Loucy (cell line): Measurements from ENCODE around the gene MTCH1.

Source experiments
- H2AFZ ChIP-seq: fragments of 200-600 bp; sonication (generic); 2 replicates; pipeline ENCODE4 v1.6.0; 2016; ENCODE audit warnings: antibody characterized with exemption, mild to moderate bottlenecking, low read length, moderate library complexity
- H3F3A ChIP-seq: fragments of 200-600 bp; 2 replicates; pipeline ENCODE4 v1.6.0; 2016; ENCODE audit warnings: antibody characterized with exemption, low read depth, mild to moderate bottlenecking
- H3K27me3 ChIP-seq: fragments of 200-600 bp; sonication (generic); 2 replicates; pipeline ENCODE4 v1.6.1; 2014; ENCODE audit warnings: low read length, mild to moderate bottlenecking; ENCODE audit not compliant: insufficient read depth, poor library complexity, severe bottlenecking
- H3K36me3 ChIP-seq: fragments of 200-600 bp; sonication (generic); 2 replicates; pipeline ENCODE4 v1.6.1; 2016; ENCODE audit warnings: low read length; ENCODE audit not compliant: insufficient read depth
- H3K4me1 ChIP-seq: fragments of 200-600 bp; sonication (generic); 2 replicates; pipeline ENCODE4 v1.5.1; 2014; ENCODE audit warnings: low read length, mild to moderate bottlenecking; ENCODE audit not compliant: insufficient read depth, poor library complexity, severe bottlenecking
- H3K4me2 ChIP-seq: fragments of 200-600 bp; sonication (generic); 2 replicates; pipeline ENCODE4 v1.6.0; 2014; ENCODE audit warnings: antibody characterized with exemption, low read length, low read depth, mild to moderate bottlenecking; ENCODE audit not compliant: poor library complexity, severe bottlenecking
- H3K4me3 ChIP-seq: fragments of 200-600 bp; sonication (generic); 2 replicates; pipeline ENCODE4 v1.5.1; 2014; ENCODE audit warnings: low read length, mild to moderate bottlenecking, mixed read lengths; ENCODE audit not compliant: poor library complexity, severe bottlenecking
- H3K79me2 ChIP-seq: fragments of 200-600 bp; sonication (generic); 2 replicates; pipeline ENCODE4 v1.6.1; 2014; ENCODE audit warnings: low read length; ENCODE audit not compliant: insufficient read depth
- H3K9ac ChIP-seq: fragments of 200-600 bp; sonication (generic); 2 replicates; pipeline ENCODE4 v1.6.0; 2014; ENCODE audit warnings: mild to moderate bottlenecking, low read depth, low read length, moderate library complexity; ENCODE audit not compliant: poor library complexity, severe bottlenecking
- H3K9me2 ChIP-seq: fragments of 200-600 bp; sonication (generic); replicated peaks from 2 replicates; pipeline ENCODE4 v1.6.1; 2016; ENCODE audit warnings: low read depth, low read length, mixed read lengths
- H3K9me3 ChIP-seq: fragments of 200-600 bp; sonication (generic); 2 replicates; pipeline ENCODE4 v1.6.1; 2014; ENCODE audit warnings: mild to moderate bottlenecking, antibody characterized with exemption, low read length, low read depth; ENCODE audit not compliant: insufficient read depth
- H4K20me1 ChIP-seq: fragments of 200-600 bp; sonication (generic); 2 replicates; pipeline ENCODE4 v1.6.0; 2014; ENCODE audit warnings: antibody characterized with exemption, low read length, mild to moderate bottlenecking; ENCODE audit not compliant: insufficient read depth, poor library complexity, severe bottlenecking
- CTCF ChIP-seq: fragments of 200-600 bp; sonication (generic); conservative IDR thresholded peaks from 2 replicates; pipeline ENCODE4 v1.5.1; 2014; ENCODE audit warnings: mild to moderate bottlenecking, antibody characterized with exemption, low read length
- EZH2phosphoT487 ChIP-seq: fragments of 200-600 bp; IDR thresholded peaks from 2 replicates; pipeline ENCODE4 v1.6.1; 2018; ENCODE audit warnings: antibody characterized with exemption, mild to moderate bottlenecking, moderate library complexity, borderline replicate concordance

Gene MTCH1

GRCh38 chr6:37014667-37015066 is 28.7 kb upstream of the MTCH1 start:
- TF ChIP-seq EZH2phosphoT487, result no peak
- TF ChIP-seq CTCF, result no peak
- Histone ChIP-seq H3F3A (no peaks in the 10 kb centered on the region), H3K4me1 (peaks cover 7% of the 10 kb centered on the region), H3K79me2 (no peaks in the 10 kb centered on the region), H3K27me3 (no peaks in the 10 kb centered on the region), H3K4me2 (no peak overlapping the region), H3K9me3 (no peaks in the 10 kb centered on the region), H3K4me3 (no peak overlapping the region), H3K36me3 (no peaks in the 10 kb centered on the region), H4K20me1 (no peaks in the 10 kb centered on the region), H3K9ac (no peak overlapping the region), H3K9me2 (no peaks in the 10 kb centered on the region), H2AFZ (no peak overlapping the region)

GRCh38 chr6:37013516-37014491 is 27.8 kb upstream of the MTCH1 start:
- Histone ChIP-seq H3F3A (no peaks in the 10 kb centered on the region), H3K4me1 (peaks cover 4% of the 10 kb centered on the region), H3K27me3 (no peaks in the 10 kb centered on the region), H3K4me2 (no peak overlapping the region), H3K9me3 (no peaks in the 10 kb centered on the region), H4K20me1 (no peaks in the 10 kb centered on the region), H2AFZ (no peak overlapping the region), H3K9me2 (no peaks in the 10 kb centered on the region), H3K9ac (no peak overlapping the region), H3K4me3 (no peak overlapping the region), H3K79me2 (no peaks in the 10 kb centered on the region), H3K36me3 (no peaks in the 10 kb centered on the region)
- TF ChIP-seq CTCF (no peak), EZH2phosphoT487 (no peak)

GRCh38 chr6:37011656-37012378 is 25.8 kb upstream of the MTCH1 start:
- H3K9me3 ChIP-seq, result no peaks in the 10 kb centered on the region
- no peak overlapping the region for H3K4me3 ChIP-seq
- no peak overlapping the region for H3K4me2 ChIP-seq
- H3K79me2 ChIP-seq, result no peaks in the 10 kb centered on the region
- no peaks in the 10 kb centered on the region for H3K4me1 ChIP-seq
- no peaks in the 10 kb centered on the region for H3K9me2 ChIP-seq
- H3K36me3 ChIP-seq, result no peaks in the 10 kb centered on the region
- H3F3A ChIP-seq, result no peaks in the 10 kb centered on the region
- H3K9ac ChIP-seq, result no peak overlapping the region
- H4K20me1 ChIP-seq, result no peaks in the 10 kb centered on the region
- no peak overlapping the region for H2AFZ ChIP-seq
- TF ChIP-seq EZH2phosphoT487 (no peak), CTCF (no peak)
- no peaks in the 10 kb centered on the region for H3K27me3 ChIP-seq
